SHP77 treated with DMSO at 0.1 percent for 48 hours (cell line): Measurements from ENCODE around the gene ZEB2.

Source experiments
- DNase-seq: peaks from one replicate; lab custom pipeline; 2025; lab: John Stamatoyannopoulos, UW

The ZEB2 gene

GRCh38 chr2:144495227-144496091 is 24.5 kb downstream of the ZEB2 start:
- no peak for DNase-seq

- DNase-seq = no peak
Observed at GRCh38 chr2:144493027-144493809, 26.7 kb downstream of the ZEB2 start.

GRCh38 chr2:144490857-144491256 is 29.1 kb downstream of the ZEB2 start:
- DNase-seq = no peak

DNA sequence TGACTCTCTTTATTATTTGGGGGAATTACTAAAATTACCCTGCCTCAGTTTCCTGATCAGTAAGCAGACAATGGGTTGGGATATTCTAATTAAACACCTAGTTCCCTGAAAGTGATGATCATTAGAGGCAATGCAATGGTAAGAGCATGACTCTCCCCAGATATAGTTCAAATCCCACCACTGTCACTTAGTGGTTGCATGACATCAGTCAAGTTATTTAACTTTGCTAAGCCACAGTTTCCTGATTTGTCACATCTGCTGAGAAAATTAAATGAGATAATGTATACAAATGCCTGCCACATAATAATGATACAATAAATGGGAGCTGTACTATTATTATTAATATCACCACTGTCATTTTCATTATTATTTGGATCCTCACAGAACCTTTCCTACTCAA is 29.9 kb downstream of the ZEB2 start:
- no peak for DNase-seq

GRCh38 chr2:144489315-144489916 is 30.5 kb downstream of the ZEB2 start:
- DNase-seq = no peak

DNA sequence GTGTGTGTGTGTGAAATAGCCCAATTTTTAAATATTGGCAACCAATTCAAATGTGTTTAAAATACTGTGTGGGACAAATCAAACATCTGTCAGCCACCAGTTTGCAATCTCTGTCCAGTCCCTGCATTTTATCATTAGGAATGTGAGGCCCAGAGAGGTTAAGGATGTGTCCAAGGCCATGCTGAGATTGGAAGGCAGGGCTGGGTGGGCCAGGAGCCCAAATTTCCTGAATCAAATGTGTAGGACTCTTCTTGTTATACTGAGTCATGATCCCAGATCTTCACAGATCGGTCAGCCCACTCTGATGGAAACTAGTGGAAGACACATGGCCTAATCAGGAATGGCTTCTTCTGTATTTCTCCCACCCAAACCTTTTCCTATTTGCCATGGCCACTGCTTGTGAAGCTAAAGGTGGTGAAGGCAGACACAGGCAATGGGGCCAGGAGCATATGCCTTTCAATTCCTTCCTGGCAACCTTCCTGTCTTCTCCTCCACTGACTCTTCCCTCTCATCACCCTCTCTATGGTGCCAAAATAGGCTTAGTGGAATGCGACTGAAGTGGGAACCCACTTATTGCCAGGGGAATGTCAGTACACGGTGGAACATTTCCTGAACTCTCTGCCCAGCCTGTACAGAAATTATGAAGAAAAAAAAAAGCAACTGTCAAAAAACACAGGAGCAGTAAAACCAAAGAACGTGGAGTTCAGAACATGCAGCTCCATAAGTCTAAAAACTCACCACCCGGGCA is 35.5 kb downstream of the ZEB2 start:
- DNase-seq = no peak

DNA sequence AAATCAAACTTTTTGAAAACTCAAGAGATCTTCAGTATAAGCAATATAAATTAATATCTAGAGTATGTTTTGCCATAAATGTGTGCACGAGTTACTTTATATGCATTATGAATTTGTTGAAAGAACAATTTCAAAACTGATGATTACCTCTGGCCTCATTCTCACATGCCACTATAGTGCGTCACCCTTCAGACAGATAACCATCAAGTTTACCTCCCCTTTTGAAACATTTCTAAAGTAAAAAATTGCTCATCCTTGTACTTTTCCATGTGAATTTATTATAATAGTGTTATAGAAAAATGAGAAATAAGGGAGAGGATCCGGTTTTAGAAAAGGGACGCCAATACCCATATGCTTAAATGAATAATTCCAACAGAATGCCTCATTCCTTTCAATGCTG is 38.3 kb downstream of the ZEB2 start:
- no peak for DNase-seq

DNA sequence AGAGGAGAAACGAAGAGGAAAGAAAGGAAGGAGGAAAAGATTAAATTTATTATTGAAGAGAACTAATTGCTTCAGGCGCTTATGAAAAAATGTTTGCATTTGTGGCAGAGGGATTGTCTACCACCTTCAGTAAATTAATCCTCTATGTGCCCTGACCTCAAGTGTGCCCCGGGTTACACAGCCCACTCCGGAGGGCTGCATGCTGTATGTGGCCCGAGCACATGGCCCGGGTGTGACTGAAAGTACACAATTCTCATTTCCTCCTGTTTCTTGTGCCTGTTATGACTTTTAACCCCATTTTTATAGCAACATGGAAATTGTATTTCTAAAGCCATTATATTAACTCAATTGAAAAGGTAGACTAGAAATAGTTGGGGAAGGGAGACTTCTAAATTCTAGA is 38.8 kb downstream of the ZEB2 start:
- DNase-seq = no peak

GRCh38 chr2:144480285-144480684 is 39.6 kb downstream of the ZEB2 start:
- no peak for DNase-seq

DNA sequence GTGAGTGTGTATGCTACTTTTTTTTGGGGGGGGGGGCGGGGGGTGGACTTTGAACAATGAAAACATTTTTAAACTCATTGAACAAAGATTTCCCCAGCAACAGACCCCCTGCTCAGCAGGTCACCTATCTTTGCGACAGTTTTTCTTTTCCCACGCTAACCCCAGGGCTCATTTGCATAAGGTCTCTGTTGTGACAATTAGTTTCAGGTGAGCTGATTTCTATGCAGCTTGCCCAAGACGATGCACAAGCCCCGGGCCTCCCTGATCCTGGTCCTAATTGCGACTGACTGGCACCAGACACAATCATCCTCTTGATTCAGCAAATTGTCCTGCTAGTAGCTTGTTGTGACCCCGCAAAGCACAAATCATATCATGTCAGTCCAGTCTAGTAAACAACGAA is 40.3 kb downstream of the ZEB2 start:
- no peak for DNase-seq

GRCh38 chr2:144479138-144479537 is 40.8 kb downstream of the ZEB2 start:
- DNase-seq = no peak

DNA sequence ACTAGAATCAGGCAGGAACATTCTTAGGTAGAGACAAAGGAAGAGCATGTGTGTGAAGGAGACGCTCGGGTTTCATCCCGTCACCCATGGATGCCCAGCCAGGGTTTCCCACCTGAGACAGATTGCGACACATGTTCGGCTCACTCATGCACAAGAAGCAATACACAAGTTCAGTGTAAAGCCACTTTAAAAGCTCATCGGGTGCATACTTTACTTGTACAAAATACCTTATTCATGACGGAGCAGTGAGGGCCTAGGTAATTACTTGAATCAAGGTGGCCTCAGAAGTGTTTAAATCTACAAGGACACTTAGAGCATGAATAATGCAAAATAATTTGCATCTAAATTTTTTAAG is 42.0 kb downstream of the ZEB2 start:
- no peak for DNase-seq

DNA sequence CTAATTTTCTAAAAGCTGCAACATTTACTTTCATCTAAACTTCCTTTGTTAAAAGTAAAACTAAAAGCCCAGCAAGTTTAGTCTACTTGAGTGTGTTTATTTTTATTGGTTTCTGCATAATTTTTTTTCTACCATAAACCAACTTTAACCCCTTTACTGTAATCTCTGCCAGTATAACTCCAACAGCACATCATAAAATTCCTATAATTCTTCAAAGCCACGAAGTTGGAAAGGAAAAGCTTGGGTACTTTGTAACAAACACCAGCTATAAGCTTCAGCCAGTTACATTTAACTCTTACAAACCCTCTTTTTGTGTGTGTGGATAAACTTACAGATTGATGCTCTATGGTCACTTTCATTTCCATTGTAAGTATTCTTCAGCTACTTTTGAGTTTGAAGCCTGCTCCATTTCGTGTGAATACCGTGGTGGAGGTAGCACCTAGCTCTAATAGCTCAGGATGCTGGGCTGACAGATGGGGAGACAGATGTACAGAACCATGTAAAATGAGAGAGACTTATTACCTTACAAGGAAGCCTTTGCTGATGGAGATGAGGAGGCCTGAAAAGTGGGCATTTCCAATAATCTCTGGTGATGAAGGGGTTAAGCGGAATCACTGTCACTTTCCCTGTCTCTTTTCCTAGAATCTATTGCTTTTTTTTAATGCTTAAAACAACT is 42.5 kb downstream of the ZEB2 start:
- DNase-seq = no peak

DNA sequence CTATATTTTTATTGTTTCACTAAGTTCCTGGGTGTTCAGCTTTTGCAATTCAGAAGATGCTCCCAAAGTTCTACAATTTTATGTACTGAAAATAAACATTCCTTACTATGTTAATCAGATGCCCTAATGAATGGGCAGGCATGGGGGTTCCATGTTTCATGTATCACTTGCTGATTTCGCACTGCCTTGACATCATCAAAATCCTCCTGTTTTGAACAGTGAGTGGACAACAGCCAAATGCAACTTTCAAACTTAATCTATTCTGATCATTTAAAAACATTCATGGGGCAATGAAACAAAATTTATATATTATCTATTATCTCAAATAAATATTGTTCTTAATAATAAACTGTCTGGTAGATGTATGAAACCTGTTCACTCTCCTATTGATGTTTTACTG is 43.2 kb downstream of the ZEB2 start:
- DNase-seq = no peak

DNA sequence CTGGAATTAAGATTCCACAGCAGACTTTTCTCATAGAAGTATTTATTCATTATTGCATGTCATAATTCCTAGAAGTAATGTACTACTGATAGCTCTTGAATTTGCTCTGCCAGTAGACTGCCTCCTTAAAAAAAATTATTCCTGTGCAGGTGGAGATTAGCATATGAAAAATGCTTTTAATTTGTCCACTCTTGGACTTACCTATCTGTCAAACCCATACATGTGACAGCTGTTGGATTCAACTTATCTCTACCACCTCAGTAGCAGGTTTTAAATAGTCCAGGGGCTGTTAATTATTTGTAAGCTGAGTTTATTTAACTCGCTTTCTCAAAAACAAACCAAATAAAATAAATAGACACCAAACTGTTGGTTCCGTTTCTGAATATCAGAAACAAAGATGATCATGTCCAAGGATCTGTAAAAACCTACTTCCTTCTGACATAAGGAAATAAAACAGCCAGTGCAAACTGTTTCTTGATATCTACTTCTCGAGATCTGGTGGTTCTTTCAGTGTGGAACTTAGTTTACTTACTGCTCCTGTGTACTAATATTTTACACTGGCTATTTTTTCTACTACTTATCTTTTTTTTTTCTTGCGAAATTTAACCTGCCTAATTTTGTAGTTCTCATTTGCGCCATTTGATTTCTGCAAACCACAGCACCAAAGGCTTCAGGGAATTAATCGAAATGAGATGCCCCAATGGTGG is 44.2 kb downstream of the ZEB2 start:
- no peak for DNase-seq

- no peak for DNase-seq
Observed at GRCh38 chr2:144475044-144475443, 44.9 kb downstream of the ZEB2 start.

DNA sequence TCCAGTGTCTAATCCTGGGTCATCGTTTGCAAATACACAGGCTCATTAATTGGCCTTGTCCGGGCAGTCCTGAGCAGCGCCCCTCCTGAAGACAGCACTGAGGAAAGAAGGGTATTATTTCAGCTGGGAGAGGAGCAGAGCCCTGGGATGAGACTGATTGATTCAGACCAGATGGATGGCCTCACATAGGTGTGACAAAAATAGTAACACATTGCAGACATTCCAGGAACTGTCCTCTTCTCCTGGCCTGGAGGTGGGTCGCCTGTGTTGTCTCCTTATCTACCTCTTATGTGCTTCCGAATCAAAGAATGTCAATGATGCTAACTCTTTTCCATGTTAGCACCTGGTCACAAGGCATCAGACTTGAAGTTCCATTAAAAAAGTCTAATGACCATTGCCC is 45.9 kb downstream of the ZEB2 start:
- no peak for DNase-seq

GRCh38 chr2:144472911-144473310 is 47.0 kb downstream of the ZEB2 start:
- no peak for DNase-seq

DNA sequence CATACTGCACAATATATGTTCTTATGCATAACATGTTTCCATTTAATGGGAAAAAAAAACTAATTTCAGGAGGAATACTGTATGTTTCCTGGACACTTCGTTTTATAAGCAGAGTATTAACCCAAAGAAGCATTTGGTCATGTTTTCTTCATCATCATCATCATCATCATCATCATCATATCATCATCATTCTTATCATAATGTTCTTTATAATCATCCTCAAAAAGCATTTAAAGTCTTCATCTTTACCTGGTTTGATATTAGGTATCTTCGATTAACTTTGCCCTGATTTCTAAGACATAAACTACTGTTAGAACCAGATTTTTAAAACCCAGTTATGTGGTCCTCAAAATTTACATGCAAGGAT is 47.9 kb downstream of the ZEB2 start:
- DNase-seq = no peak

GRCh38 chr2:144471305-144472045 is 48.4 kb downstream of the ZEB2 start:
- DNase-seq = no peak

- DNase-seq = no peak
Observed at GRCh38 chr2:144470816-144471215, 49.1 kb downstream of the ZEB2 start.
